HG02884 (cell line): ENCODE results near the gene PHACTR3.

ENCODE experiments used
- ATAC-seq: cut with Tn5 transposase; IDR thresholded peaks from one replicate; pipeline ENCODE4 v1.9.1; 2021; ENCODE audit warnings: mild to moderate bottlenecking, moderate library complexity; ENCODE audit not compliant: unreplicated experiment

The PHACTR3 gene

GRCh38 chr20:59774204-59774641 is 169.9 kb downstream of the PHACTR3 start:
- ATAC-seq: no peak

DNA sequence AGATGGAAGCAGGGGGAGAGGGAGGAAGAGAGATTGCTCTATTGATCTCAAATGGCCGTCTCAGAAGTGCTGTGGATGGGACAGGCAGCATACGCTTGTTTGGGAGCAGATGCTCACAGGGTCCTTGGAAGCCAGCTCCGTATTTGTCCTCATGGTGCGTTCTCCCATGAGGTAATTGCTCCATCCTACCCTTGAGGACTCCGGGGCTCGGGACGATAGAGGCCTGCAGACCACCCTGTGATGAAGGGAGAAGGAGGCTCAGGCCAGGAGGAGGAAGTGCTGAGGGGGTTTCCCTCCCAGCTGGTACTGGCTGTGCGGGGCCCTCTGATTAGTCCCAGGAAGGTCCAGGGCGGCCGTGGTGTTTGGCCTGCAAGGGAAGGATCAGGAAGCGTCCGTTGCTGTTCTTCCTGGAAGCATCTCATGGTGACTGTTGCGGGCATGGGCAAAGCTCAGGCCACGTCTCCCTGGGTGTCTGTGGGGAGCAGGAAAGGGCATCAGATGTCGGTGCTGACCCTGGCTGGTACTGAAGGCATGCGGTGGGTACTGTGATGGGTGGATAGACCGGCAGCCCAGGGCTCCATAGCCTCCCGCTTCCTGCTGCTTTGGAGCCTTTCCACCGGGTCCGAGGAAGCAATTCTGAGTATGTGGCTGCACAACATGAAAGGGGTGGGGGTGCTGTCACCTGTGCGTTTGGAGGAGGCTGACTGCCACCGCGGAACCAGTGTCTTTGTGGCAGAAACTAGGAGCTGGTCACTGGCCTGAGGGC is 170.8 kb downstream of the PHACTR3 start:
- ATAC-seq: no peak

GRCh38 chr20:59775687-59776055 is 171.3 kb downstream of the PHACTR3 start:
- no peak for ATAC-seq

- no peak for ATAC-seq
Measured at GRCh38 chr20:59776059-59776603, 171.8 kb downstream of the PHACTR3 start.

- ATAC-seq: no peak
Measured at GRCh38 chr20:59776626-59777330, 172.4 kb downstream of the PHACTR3 start.

DNA sequence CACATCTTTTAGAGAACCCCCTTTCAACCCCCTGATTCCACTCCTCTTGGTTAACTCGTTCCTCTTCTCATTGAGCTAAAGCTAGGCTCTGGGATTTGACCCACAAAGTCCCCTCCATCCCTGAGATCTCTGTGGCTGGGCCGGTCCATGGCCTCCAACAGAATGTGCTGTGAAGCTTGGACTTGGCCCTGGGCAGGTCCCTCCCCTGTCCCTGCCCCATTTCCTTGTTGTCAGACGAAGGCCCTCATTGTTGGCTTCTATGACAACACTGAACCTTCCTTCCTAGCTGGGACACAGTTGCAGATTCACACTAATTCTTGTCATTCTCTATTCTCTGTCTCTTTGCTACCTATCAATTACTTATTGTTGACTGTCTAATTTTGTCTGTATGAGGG is 173.0 kb downstream of the PHACTR3 start:
- no peak for ATAC-seq

GRCh38 chr20:59777814-59778575 is 173.7 kb downstream of the PHACTR3 start:
- no peak for ATAC-seq

DNA sequence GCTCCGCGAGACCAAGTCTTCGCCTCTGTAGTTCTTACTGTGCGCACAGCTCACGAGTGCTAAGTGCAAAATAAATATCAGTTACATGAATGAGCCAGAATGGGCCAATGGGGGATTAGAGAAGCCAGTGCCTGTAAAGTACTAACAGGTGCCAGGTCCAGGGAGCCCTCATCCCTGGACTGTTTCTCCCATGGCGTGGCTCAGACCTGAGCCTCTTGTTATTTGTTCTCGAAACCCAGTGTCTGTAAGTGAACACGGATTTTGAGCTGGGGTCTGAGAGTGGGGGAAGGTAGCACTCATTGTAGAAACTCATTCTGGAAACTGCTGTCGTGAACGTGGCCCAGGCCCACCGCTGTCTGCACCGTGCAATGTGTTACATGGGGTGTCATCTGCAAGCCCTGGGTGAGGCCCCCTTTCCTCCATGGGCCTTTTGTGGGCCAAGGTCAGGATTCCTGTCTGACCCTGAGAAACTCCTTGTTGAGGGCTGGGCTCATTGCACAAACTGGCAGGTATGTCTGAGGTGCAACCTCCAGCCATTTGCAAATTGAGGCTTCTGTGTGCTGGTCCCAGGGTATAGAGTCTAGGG is 174.4 kb downstream of the PHACTR3 start:
- ATAC-seq: no peak

DNA sequence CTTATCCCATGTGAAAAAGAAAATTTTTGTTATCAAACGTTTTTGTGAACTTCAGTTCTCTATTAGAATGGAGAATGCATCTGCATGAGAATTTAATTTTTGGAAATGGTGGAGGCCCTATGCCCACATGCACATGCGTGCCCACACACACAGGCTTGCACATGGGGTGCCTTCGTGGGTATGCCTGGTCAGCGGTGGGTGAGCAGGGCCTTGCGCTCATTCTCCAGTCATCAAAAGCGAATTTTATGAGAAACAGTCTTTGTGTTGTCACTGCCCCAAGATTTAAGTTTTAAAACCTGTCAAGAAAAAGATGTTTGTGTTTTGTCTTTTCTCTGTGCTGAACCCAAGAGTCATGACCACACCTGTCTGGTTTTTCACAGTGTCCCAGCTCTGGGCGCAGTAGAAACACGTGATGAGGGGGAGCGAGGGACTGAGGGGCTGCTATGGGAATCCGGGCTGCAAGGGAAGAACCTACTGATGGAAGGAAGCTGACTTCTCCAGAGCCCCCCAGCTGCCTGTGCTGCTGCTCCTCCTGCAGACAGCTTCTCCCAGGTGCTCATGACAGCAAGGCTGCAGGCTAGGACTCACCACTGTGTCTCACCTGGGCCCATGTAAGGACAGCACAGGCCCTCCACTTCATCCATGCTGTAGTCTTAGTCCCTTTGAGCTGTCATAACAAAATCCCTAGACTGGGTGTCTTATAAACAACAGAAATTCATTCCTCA is 175.5 kb downstream of the PHACTR3 start:
- no peak for ATAC-seq

GRCh38 chr20:59780494-59781185 is 176.3 kb downstream of the PHACTR3 start:
- ATAC-seq: no peak

DNA sequence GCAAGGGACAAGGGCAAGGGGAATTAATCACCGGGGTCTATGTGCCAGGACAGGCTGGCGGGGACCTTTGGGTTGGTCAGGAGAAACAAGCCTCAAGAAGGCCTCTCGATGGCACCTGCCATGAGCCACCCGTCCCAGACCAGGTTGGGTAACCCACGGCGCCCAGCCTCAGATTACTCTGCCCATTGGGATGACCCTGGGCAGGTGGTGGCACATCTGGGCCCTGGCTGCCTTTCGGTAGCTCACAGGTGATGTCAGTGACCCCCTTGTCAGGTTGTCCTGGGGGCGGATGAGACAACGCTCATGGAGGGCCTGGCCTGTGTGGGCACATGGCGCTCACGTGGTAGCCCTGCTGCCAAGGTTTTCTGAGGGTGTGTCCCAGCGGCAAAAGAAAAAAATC is 176.9 kb downstream of the PHACTR3 start:
- no peak for ATAC-seq

GRCh38 chr20:59782986-59783640 is 178.8 kb downstream of the PHACTR3 start:
- no peak for ATAC-seq

- no peak for ATAC-seq
Measured at GRCh38 chr20:59783641-59784010, 179.3 kb downstream of the PHACTR3 start.

DNA sequence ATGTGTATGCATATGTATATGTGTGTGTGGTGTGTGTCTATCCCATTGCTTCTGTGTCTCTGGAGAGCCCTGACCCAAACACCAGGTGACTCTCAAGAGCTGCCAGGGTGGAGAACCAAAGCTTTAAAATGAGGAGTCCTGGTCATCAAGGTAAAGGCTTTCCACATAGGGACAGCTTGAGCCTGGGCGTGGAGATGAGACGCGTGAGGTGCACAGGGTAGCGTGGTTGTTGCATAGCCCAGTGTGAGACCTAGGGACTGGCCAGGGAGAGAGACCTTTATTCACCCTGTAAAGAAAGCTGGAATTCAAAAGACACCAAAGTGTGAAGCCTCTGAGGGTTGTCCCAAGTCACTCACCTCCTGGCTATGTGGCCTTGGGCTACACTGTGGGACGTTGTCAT is 180.0 kb downstream of the PHACTR3 start:
- no peak for ATAC-seq

- no peak for ATAC-seq
Measured at GRCh38 chr20:59784791-59785668, 180.7 kb downstream of the PHACTR3 start.

DNA sequence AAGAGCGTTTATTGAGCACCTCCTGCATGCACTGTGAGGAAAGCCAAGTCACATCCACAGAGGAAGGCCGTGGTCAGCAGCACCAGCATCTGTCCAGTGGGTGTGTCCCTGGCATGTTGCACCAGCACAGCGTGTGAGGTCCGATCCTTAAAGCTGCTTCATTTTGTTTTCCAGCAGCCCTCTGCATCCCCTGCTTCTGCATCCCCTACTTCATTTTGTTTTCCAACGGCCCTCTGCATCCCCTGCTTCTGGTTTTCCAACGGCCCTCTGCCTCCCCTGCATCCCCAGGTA is 181.3 kb downstream of the PHACTR3 start:
- ATAC-seq: no peak

GRCh38 chr20:59785986-59786795 is 181.9 kb downstream of the PHACTR3 start:
- no peak for ATAC-seq
